NCI-H1694 (cell line): ENCODE measurements around the gene SIRT2.
"Not testable (repeated sequence)": the region's sequence is repeated elsewhere in the genome, so short reads cannot be mapped to it uniquely, and the experiment has no call there.

Source experiments
- DNase-seq: peaks from one replicate; lab custom pipeline; 2025; lab: John Stamatoyannopoulos, UW

SIRT2 gene

GRCh38 chr19:38898788-38899446 is 501 bp downstream of the SIRT2 start:
- DNase-seq, result no peak

- DNase-seq, result no peak
Measured at GRCh38 chr19:38894968-38895367, 4.5 kb downstream of the SIRT2 start.

- DNase-seq, result no peak
Measured at GRCh38 chr19:38893341-38893771, 6.1 kb downstream of the SIRT2 start.

DNA sequence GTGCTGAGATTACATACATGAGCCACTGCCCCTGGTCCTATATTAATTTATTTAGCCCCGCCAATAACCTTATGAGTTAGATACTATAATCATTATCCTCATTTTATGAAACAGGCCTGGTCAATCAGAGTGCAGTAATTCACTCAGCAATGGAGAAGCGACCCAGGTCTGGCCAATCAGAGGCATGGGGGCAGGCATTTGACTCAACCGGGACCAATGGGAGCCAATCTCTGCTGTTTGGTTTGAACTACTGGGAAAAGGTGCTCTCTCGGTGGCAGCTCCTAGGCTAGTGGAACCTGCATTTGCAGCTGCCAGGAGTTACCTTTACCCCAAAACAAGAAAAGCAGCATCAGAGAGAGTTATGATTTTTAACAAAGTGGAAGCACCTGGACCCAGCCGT is 6.6 kb downstream of the SIRT2 start:
- no peak for DNase-seq

- DNase-seq, result no peak
Measured at GRCh38 chr19:38891771-38892170, 7.6 kb downstream of the SIRT2 start.

DNA sequence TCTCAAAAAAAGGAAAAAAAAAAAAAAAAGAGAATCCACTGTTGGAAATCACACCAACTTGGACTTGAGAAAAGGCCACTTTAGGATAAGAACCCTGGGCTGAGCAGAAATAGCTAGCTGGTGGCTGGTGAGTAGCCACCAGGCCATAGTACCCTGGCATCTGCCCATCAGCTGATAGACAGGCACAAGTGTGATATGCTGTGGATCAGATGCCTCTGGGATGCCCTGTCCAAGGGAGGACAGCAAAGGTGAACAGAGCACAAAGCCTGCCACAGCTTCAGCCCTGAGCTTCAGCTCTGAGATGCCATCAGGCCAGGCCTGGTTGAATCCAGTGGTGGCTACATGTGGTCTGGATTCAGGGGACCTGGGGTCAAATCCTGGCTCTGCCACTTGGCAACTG is 8.7 kb downstream of the SIRT2 start:
- no peak for DNase-seq

DNA sequence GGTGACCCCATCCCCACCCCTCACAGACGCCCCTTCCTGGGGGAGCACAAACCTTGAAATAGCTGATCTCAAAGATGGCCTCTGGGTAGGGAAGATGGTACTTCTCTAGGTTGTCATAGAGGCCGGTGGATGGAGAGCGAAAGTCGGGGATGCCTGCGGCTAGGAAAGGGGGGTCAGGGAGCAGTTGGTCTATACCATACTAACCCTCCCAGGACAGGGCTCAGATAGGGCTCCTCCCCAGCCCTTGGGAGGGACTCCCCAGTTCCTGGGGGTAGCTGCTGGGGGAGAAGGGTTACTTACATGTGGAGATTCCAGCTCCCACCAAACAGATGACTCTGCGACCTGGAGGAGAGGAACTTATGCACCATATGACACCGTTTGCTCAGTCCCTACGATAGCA is 9.6 kb downstream of the SIRT2 start:
- DNase-seq, result no peak

GRCh38 chr19:38888876-38889275 is 10.5 kb downstream of the SIRT2 start:
- no peak for DNase-seq

DNA sequence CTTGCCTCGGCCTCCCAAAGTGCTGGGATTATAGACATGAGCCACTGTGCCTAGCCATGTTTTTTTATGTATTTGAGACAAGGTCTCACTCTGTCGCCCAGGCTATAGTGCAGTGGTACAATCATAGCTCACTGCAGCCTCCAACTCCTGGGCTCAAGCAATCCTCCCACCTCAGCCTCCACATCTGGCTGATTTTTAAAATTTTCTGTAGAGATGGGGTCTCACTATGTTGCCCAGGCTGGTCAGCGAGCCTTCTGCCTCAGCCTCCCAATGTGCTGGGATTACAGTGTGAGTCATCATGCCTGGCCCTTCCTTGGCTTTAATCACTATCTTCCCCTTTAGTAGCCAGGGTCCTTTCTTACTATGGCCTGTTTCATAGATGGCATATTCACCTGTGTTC is 14.7 kb downstream of the SIRT2 start:
- not testable (repeated sequence) for DNase-seq

GRCh38 chr19:38883286-38883685 is 16.1 kb downstream of the SIRT2 start:
- DNase-seq, result no peak

DNA sequence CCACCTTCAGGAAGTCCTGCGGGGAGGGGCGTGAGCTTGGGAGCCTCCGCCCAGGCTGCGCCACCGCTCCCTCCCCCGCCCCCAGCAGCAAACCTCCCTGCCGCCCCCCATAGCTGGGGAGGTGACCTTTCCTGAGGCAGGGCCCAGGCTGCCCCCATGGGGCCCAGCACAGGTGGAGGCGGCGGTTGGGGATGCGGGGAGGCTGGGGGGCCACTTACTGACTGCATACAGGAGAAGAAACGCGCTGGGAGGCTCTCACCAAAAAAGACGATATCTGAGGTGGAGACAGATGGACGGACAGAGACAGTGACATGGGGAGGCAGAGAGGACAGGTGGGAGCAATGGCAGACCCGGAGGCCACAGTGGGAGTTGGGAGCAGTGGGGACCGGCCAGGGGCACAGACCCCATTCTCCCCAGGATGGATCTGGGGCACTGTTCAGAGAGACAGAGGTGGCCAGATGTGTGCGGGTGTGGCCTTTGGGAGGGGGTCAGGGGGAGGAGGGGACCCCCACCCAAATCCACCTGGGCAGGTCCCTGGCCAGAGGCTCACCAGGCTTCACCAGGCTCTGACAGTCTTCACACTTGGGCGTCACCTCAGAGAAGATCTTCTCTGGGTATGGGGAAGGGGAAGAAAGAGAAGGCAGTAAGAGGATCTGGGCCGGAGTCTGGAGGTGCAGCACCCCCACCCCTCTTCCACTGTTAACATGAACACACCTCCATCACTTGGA is 18.4 kb downstream of the SIRT2 start:
- DNase-seq, result no peak

DNA sequence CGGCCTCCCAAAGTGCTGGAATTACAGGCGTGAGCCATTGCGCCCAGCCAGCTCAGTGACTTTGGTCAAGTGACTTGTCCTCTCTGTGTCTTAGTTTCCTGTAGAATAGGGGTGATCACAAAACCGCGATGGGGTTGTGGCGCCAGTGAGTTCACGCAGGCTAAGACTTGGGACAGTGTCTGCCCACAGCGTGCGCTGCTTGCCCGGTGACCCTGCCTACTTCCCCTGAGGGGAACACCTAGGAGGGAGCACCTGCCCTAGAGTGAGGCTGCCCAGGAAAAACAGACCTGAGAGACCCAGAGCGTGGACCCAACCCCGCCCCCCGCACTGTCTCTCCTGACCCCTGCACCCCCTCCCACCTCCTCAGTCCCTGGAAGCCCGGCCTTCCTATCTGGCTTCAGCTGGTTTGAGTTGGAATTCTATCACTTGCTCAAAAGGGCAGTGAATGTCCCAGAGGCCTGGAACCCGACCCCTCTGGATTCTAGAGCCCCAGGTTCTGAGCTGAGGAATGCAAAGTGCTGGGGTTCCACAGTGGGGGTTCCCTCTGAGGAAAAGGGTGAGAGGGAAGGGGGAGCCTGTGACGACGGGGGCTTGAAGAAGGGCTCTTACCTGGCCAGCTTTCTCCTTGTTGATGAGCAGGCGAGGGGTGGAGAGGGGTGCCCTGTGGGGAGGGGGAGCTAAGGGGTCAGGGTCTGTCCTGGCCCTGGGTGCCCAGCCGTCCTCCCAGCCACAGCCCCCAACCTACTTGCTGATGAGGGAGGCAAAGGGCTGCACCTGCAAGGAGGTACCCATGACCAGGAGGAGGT is 19.1 kb downstream of the SIRT2 start:
- no peak for DNase-seq

DNA sequence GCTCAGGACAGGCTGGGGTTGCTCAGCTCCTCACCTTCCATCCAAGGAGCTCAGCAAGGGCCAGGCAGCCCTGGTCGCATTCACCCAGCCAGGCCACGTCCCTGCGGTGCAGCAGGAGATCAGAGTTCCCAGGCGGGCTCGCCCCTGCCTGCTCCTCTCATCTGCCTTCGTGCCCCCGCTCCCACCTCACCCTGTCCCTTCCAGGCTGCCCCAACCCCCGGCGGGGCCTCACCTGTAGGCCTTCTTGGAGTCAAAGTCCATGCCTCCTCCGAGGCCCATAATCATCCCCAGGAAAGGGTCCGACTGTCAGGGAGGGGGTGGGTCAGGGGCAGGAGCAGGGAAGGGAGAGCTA is 20.0 kb downstream of the SIRT2 start:
- DNase-seq, result no peak

DNA sequence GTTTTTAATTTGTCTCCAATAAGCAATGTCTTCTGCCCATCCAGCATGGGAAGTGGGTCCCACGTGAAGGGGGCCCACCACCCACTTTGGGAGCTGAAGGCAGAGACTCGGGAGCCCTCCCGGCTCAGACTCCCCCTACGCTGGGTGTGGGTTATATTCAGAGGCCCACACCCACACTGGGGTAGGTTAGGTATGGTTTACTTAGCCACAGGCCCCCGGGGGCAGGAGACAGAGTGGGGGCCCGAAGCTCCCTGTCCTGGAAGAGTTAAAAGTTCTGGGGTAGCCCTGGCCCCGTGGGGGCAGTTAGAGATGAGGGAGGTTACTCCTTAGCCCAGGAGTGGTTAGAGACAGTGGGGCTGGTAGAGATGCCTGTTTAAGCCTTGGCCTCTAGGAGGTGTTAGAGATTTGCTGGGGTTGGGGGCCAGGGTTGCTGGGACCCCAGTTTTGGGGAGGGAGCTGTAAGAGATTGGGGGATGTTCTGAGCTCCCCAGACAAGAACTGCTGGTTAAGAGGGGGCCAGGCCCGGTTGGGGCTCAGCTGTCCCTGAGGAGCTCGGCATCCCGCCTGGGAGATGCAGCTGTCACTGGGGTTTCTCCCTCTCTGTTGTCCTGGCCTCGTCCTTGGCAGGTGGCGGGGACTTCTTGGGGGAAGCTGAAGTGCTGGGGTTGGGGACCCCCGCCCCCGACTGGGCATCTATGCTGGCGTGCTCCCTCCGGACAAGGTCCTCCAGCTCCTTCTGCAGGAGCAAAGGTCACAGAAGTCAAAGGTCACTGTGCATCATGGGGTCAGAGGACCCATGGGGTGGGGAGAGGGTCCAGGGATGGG is 20.6 kb downstream of the SIRT2 start:
- DNase-seq, result no peak

- DNase-seq, result no peak
Measured at GRCh38 chr19:38877781-38878574, 21.4 kb downstream of the SIRT2 start, which contains the start of gene RINL. Gene RINL (minus strand): TSS chr19:38878275. CDS start chr19:38876742, 1,533 bp downstream.

DNA sequence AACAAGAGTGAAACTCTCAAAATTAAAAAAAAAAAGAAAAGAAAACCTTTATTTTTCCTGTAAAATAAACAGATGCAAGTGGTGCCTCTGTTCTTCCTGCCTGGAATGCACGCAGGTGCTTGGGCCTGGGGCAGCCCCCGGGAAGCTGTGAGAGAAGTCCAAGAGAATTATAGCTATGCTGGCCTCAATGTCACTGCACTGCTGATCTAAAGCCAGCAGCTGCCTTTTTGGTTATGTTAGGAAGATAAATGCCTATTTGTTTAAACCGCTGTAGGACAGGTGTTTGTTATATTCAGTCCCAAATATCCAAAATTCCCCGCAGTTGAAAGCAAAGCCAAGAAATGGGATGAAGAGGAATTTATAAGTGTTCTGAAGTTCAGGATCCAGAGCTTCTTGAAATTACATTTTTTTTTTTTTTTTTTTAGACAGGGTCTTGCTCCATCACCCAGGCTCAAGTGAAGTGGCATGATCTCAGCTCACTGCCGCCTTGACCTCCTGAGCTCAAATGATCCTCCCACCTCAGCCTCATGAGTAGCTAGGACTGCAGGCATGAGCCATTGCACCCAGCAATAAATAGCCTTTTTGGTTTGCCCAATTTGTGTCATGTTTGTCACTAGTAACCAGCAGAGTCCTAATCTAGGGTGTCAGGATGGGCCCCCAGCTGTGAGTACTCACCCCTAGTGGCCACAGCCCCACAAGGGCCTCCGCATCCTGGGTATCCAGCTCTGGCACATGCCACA is 23.6 kb downstream of the SIRT2 start:
- DNase-seq, result no peak

DNA sequence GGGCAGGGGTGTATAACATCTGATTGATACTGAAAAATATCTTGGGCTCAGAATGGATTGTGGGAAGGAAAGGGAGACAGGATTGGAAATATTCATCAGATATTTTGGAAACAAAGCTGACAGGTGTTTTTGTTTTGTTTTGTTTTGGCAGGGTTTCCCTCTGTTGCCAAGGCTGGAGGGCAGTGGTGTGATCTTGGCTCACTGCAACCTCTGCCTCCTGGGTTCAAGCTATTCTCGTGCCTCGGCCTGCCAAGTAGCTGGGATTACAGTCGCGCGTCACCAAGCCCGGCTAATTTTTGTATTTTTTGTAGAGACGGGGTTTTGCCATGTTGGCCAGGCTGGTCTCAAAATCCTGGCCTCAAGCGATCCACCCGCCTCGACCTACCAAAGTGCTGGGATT is 26.0 kb downstream of the SIRT2 start:
- DNase-seq, result not testable (repeated sequence)

GRCh38 chr19:38870612-38871011 is 28.8 kb downstream of the SIRT2 start:
- no peak for DNase-seq

GRCh38 chr19:38869836-38870607 is 29.4 kb downstream of the SIRT2 start:
- no peak for DNase-seq
